HG02759 (cell line): ENCODE data around the gene RPLP1.
"Not testable (repeated sequence)": the region's sequence is repeated elsewhere in the genome, so short reads cannot be mapped to it uniquely, and the experiment has no call there.

Experiments used
- ATAC-seq: cut with Tn5 transposase; IDR thresholded peaks from one replicate; pipeline ENCODE4 v1.9.1; 2021; ENCODE audit warnings: mild to moderate bottlenecking, moderate library complexity; ENCODE audit not compliant: unreplicated experiment

Gene RPLP1

DNA sequence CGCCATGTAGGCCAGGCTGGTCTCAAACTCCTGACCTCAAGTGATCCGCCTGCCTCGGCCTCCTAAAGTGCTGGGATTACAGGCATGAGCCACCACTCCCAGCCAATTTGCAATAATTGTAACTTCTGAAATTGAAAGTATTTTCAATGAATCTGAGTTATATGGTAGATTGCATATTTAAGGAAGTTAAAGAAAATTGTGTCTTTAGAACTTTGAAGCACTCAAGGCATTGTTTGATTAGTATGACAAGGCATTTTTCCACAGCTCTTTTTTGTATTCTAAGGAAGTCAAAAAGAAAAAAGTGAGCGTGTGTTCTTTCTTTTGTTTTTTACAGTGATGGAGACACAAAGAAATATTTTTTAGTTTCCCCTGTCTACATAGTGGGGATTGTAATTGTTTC, 15.7 kb upstream of the RPLP1 start:
- ATAC-seq = no peak

DNA sequence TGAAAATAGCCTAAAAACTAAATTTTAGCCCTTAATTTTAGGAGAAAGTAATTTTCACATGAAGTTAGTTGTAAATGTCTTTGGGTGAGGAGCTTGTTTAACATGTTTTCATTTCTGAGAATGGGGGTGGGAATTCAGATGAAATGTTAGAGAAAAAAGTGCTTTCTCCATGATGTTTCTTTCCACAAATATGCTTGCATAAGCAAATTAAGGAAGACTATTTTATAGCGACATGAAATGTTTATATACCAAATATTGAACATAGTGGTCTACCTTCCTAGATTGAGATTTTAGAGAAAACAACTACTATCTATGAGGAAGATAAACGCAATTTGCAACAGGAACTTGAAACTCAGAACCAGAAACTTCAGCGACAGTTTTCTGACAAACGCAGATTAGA, 13.0 kb upstream of the RPLP1 start:
- ATAC-seq = no peak

DNA sequence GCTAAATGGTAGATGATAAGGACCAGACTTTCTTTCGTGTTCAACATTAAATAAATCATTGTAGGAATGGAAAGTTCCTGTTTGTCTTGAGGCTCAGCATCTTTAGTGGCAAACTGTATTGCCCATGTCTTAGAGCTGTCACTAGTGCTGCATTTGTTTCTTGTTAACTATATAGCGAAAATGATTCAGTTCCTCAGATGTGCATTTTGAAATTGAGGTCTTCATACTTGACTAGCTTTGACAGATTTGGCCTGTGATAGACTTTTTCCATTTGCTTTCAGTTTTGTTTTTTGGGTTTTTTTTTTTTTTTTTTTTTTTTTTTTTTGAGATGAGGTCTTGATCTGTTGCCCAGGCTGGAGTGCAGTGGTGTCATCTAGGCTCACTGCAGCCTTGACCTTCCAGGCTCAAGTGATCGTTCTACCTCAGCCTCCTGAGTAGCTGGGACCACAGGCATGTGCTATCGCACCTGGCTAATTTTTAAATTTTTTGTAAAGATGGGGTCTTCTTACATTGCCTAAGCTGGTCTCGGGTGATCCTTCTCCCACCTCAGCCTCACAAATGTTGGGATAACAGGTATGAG, 9.5 kb upstream of the RPLP1 start:
- ATAC-seq = no peak

DNA sequence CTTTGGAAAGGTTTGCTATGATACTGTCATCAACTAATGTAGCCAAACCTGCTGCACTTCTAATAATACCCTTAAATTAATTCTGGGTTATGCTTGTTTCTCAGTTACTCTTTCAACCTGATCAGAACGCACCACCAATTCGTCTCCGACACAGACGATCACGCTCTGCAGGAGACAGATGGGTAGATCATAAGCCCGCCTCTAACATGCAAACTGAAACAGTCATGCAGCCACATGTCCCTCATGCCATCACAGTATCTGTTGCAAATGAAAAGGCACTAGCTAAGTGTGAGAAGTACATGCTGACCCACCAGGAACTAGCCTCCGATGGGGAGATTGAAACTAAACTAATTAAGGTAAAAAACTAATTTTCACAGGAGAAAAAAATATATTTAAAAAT, 7.9 kb upstream of the RPLP1 start:
- no peak for ATAC-seq

DNA sequence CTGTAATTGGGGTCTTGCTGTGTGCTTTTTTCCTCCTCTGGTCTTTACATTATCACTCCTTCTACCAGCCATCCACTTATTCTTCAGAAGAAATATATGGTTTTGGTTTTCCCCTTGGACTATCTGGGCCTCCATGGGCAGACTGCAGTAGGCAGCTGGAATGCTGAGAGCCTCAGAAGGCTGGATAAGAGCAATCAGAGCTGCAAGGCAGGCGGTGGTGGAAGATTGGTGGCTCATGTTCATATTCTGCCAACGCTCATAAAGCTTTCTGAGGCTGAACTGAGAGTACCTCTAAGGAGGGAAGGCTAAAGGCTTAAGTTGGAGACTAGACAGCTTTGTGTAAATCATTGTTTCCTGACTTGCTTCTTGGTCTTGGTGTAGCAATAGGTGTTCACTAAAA, 5.7 kb upstream of the RPLP1 start:
- ATAC-seq = no peak

DNA sequence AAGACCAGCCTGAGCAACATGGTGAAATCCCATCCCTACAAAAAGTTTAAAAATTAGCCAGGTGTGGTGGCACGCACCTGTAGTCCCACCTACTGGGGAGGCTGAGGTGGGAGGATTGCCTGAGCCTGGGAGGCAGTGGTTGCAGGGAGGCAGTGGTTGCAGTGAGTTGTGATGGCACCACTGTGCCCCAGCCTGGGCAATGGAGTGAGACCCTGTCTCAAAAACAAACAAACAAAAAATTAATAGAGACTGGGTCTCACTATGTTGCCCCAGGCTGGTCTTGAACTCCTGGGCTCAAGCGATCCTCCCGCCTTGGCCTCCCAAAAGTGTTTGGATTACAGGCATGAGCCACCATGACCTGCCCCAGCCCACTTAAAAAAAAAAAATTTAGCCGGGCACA, 2.4 kb upstream of the RPLP1 start:
- ATAC-seq = not testable (repeated sequence)

DNA sequence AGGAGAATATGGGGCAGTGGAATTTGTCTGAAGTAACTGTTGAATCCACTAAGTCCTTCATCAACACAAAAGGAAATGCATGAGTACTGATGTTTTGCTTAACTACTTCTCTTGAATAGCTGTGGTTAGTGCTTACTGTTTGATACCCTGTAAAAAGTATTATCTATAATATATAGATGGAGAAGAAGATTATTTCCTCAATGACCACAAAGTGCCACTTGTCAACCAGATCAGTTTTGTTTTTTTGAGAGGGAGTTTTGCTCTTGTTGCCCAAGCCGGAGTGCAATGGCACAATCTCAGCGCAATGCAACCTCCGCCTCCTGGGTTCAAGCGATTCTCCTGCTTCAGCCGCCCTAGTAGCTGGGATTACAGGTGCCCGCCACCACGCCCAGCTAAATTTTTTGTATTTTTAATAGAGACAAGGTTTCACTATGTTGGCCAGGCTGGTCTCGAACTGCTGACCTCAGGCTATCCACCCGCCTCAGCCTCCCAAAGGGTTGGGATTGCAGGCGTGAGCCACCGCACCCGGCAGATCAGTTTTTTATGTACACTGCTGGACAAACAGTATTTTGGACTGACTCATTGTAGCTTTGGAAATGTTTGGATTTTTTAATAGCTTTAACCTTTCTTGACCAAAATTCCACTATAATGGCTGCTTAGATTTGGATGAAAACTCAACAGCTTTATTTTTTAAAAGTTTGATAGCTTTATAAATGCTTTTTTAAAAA, 1.5 kb upstream of the RPLP1 start:
- no peak for ATAC-seq

DNA sequence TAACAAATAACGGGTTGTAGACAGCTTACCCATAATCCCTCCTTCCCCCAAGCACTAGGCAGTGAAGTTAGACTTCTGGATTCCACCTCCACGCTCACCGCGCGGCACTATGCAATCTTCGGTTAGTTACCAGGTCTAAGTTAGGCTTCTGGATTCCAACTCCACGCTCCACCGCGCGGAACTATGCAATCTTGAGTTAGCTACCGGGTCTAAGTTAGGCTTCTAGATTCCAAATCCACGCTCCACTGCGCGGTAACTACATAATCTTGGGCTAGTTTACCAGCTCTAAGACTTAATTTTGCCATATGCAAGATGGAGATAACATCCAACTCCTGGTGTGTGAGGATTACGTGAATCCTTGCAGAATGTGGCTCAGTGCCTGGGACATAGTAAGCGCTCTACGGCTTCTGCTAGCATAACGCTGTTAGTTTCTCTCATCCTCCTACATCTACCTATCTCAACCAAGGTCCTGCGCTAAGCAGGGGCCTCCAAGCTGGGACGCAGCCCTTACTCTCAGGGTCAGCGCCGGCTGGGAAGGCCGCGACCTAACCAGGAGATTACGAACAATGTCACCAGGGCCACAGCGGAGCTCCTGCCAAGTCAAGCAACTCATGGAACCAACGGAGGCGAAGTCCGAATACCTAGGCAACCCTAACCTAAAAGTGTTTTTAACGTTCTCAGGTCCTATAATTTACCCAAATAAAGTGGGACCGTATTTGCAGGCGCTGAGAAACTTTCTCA, 497 bp upstream of the RPLP1 start:
- ATAC-seq = peak; percentile 44

DNA sequence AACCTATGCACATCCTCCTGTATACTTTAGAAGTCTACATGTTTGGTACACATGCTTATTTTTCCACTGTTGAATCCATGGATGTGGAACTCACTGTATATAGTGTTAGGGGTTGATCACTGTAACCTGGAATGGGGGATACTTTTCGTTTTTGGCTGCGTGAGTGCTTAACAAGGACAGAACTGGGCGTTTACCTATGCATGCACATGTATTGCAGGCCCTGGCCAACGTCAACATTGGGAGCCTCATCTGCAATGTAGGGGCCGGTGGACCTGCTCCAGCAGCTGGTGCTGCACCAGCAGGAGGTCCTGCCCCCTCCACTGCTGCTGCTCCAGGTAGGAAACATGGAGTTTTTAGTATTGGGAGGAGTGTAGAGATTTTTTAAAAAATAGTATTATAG, 2.3 kb downstream of the RPLP1 start:
- ATAC-seq = no peak

DNA sequence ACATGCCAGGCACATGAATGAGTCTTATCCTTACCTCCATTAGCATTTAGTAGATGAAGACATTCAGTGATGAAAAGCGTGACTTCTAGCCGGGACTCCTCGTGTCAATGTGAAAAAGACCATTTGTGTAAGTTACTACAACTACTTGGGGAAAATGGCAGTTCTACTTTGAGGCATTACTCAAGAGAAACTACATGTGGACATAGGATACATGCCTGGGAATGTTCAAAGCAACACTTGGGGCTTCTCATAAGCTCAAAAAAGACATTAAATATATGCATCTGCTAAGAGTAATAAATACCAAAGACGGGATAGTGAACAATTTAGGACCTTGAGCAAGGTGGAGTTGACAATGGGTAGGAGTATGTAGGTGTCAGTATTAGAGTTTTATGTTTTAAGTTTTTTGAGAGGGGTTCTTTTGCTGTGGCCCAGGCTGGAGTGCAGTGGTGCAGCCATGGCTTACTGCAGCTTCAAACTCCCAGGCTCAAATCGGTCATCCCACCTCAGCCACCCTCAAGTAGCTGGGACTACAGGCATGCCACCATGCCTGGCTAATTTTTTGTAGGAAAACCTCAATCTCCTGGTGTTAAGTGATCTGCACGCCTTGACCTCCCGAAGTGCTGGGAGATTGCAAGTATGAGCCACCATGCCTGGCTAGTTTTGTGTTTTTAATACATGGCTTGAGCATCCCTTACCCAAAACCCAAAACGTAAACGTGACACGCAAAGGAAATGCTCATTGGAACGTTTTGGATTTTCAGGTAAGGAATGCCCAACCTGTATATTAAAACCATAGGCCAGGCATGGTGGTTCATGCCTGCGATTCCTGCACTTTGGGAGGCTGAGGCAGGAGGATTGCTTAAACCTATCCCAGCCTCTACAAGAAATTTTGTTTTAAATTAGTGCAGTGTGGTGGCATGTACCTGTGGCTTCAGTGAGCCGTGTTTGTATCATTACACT, 3.9 kb downstream of the RPLP1 start:
- ATAC-seq = no peak

DNA sequence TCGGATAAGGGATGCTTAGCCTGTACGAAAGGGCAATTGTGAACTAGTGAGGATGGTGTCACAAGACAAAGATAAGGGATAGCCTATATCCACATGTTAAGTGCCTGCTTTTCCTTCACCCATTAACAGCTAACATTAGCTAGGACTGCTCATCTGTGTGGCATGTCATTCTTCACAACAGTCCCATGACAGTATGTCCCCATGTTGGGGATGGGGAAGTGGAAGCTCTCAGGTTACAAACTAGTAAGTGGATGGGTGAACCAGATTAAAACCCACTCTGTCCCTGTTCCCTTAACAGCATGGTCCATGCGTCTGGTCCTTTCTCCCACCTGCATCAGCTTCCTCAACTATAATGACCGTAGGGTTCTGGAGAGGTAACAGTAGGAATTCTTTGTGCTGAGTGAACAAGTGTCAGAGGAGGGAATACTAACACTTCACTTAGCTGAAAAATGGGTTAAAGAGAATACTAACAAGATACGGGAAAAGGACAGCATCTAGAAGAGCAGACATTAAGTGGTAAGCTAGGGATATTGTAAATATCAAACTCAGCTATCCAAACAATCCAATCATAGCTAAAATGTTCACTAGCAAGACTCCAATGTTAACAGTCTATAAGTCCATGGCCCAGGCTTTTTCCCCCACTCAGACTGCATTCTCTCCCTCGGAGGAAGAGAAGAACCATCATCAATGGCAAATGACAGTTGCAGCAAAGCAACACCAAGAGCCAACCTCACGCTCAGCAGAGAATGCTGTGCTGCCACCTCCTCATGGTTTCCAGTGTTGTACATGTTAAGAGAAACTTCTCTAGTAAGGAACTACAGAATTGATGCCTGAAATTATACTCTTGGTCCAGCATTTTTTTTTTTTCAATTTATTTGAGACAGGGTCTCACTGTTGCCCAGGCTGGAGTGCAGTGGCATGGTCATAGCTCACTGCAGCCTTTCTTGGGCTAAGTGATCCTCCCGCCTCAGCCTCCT, 5.0 kb downstream of the RPLP1 start:
- ATAC-seq = no peak

DNA sequence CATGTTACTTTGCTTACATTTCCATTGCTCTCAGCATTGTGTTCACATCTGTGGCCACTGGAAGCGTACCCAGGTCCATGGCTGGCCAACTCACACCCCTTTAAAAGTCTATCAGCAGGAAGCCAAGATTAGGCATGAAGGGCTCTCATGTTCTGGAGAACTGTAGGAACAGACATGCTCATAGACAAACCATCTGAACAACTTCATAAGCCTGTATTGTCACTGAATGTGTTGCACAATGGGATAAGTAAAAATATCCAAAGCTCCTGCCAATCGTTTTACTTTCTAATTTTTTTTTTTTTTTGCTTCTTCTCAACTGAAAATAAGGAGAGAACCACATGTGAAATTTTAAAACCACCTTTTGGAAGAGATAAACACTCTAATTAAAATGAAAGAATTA, 6.4 kb downstream of the RPLP1 start:
- no peak for ATAC-seq

DNA sequence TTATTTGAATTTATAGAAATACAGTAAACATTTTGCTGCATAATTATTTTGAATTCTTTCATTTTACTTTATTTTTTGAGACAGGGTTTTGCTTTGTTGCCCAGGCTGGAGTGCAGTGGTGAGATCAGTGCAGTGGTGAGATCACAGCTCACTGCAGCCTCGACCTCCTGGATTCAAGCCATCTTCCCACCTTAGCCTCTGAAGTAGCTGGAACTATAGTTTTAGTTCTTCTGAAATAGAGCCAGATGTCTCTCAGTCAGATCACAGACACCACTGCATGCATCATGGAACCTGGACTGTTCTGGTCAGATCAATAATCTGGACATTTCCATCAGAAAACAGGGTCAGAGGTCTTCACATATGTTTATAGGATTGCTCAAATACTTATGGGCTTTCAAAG, 7.9 kb downstream of the RPLP1 start:
- ATAC-seq = no peak

DNA sequence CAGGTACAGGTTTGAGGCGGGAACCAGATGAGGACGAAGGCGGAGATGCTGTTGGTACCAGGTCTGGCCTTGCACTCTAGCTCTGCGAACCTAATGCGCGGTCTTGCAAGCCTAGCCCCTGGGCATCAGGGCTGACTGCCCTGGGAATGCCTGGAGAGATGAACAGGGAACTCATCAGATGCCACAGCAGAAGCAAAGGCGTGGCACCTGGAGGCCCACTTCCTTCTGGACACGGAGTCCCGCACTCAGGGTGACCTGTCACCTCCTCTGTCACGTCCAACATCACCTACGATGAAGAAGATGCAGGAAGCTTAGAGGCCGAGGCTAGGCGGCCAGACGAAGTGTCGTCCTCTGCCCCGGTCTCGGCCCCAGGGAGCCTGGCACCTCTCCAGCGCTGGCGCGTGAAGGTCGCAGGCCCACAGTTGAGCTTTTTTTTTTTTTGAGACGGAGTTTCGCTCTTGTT, 9.4 kb downstream of the RPLP1 start:
- ATAC-seq = no peak

DNA sequence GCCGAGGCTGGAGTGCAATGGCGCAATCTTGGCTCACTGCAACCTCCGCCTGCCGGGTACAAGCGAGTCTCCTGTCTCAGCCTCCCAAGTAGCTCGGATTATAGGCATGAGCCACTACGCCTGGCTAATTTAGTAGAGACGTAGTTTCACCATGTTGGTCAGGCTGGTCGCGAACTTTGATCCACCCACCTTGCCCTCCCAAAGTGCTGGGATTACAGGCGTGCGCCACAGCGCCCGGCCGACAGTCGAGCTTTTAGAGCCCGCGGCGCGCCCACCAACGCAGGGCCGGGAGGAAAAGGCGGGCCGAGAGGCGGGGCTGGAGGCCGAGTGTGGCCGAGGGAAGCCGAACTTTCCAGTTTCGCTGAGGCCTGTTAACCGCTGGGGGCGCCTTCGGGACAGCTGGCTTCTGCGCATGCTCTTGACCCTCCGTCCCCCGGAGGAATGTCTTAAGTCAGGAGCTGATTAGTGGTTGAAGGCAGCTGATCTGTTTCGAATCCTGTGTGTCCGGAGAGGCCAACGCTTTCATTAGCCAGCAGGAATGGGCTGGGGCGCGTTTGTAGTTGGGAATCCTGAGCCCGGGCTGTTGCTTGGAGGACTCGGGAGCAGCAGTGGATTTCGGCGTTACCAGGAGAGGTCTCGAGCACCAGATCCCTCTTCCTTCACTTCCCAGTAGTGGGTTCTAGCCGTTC, 10.0 kb downstream of the RPLP1 start:
- peak; percentile 95 for ATAC-seq

DNA sequence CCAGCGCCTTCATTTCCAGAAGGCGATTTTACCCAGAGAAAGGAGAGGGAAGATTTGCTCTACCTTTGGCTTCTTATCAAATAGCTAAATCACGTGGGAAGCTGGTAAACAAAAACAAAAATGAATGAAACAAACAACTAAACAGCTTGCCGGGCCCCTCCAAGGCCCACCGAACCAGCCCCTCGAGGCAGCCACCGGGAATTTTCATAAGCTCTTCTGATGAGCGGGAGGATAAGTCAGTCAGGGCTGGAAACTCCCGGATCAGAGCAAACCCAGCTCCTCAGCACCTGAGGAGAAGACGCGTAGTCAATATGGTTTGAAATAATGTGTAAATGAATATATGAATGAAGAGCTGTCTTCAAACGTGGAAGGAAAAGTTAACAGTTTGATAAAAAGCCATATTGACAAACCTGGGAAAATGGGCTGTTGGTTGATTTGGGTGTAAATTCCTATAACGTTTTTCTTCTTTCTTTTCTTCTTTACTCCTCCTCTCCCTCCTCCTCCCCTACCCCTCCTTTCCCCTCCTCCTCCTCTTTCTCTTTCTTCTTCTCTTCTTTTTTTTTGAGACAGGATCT, 10.7 kb downstream of the RPLP1 start:
- no peak for ATAC-seq

DNA sequence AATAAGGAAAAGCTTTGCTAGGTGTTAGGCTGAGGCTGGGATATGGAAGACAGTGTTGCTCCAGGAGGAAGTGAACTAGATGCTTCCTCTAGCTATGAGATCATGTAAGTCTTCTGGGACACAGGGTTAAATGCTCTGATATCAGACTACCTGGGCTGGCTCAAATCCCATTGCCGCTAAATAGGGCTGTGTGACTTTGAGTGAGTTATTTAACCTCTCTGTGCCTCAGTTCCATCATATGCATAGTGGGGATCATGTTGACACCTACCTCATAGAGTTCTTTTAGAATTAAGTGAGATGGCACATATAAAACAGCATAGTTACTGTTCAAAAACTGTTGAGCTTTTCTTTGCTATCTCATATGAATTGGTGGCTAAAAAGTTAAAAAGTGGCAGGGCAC, 12.6 kb downstream of the RPLP1 start:
- ATAC-seq = no peak

DNA sequence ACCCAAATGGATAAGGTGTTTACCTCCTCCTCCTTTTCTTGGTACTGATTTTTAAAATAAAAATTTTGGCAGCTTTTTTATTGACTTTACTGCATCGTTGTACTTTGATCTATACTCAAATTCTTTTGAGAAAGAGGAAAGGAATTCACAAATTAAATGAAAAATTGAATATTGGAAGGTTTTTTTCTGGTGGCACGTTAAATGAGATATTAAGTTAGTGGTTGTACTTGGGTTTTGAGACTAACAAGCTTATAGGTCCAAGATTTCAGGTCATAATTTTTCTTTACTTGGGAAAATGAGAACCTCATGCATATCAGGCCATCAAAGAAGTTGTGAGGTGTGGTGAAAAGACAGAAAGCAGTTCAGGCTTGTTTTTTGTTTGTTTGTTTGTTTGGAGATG, 14.1 kb downstream of the RPLP1 start:
- no peak for ATAC-seq

DNA sequence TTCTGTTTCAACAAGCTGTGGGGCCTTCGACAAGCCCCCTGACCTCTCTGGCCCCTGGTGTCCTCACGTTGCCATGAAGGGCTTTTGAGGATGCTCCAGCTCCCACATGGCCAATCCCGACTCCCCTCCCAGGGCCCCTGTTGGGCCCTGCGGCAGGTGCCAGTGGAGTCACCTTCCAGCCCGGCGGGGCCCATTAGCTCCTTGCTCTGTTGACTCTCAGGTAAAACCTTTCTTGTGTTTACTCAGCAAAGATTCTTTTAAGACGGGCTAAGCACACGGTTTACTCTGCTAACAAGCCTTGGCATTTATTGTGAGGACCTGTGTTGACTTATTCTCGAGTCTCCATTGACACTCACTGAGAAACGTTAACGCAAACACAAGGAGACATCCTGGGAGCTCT, 15.0 kb downstream of the RPLP1 start:
- ATAC-seq = no peak
